HS-27A (cell line): ENCODE data around the gene GPER1.

ENCODE experiments used
- DNase-seq: peaks from one replicate; pipeline ENCODE4 v3.0.0-alpha.2; 2012; ENCODE audit warnings: low read depth, missing footprints

The GPER1 gene

GRCh38 chr7:1090686-1091643 is 3.1 kb downstream of the GPER1 start:
- no peak for DNase-seq

- no peak for DNase-seq
These were observed 3.7 kb downstream of the GPER1 start for GRCh38 chr7:1091644-1092027.

- no peak for DNase-seq
These were observed 4.3 kb downstream of the GPER1 start for GRCh38 chr7:1092161-1092632.

GRCh38 chr7:1092806-1093501 is 5.0 kb downstream of the GPER1 start:
- DNase-seq = no peak

GRCh38 chr7:1093502-1093843 is 5.6 kb downstream of the GPER1 start:
- DNase-seq = no peak

DNA sequence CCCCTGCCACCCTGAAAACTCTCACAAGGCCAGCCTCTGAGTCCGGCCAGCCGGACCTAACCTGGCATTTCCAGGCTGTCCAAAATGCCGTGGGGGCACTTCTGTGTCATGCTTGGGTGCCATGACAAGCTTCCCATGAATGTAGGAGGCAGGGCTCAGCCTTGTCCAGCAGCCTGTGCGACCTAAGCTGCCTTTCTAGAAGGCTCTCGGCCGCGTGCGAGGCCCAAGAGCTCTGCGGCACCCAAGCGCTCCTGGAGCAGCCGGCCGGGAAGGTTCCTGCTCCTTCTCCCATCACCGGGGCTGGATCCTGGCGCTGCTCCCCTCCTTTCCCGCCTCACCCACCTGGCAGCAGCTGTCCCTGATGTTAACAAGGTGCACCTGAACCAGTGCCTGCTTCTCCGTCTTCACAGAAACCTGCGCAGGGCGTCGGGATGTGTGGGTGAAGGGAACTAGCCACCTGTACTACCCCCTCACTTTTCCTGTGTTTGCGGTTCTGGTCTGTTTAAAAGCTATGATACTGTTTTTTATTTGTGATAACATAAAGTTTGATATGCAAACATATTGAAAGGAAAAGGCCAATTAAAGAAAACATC is 6.1 kb downstream of the GPER1 start:
- no peak for DNase-seq

DNA sequence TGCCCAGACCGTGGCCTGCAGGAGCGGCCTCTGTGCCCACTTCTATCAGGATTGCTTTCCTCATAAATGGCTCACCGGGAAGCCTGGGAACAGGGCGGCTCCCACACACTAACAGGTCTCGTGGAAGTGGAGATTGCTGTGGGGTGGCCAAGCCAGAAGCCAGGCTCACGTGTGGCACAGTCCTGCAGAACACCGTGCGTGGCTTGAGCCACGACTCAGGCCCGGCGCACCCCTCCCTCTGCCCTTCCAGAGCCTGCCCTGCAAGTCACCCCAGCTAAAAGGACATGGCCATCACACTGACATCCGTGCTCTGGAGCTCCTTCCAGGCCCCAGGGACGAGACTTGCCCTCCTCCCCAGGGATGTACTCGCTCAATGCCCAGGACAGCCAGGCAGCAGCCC is 7.0 kb downstream of the GPER1 start:
- DNase-seq = no peak

GRCh38 chr7:1095621-1096155 is 7.8 kb downstream of the GPER1 start:
- no peak for DNase-seq

- no peak for DNase-seq
These were observed 8.5 kb downstream of the GPER1 start for GRCh38 chr7:1096156-1097119.

GRCh38 chr7:1097120-1097504 is 9.2 kb downstream of the GPER1 start:
- DNase-seq = no peak

GRCh38 chr7:1098243-1099153 is 10.6 kb downstream of the GPER1 start:
- DNase-seq = no peak

- no peak for DNase-seq
These were observed 11.2 kb downstream of the GPER1 start for GRCh38 chr7:1099154-1099542.

DNA sequence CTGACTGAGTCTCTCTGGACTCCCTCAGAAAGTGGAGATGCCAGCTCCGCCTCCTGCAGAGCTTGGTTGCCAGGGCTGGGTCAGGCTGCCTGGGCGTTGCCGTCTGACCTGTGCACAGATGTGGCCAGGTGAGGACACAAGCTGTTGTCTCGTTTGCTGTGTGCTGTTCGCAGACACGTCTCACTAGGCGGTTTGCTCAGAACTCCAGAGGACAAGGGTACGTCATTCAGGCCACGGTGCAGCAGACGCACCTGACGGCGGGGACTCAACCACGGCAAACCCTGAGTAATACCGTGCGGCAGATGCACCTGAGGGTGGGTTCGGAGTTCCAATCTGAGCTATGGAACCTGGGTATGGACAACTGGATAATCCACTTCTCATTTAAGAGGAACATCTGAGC is 11.7 kb downstream of the GPER1 start:
- no peak for DNase-seq

- DNase-seq = no peak
These were observed 12.5 kb downstream of the GPER1 start for GRCh38 chr7:1100386-1100785.

DNA sequence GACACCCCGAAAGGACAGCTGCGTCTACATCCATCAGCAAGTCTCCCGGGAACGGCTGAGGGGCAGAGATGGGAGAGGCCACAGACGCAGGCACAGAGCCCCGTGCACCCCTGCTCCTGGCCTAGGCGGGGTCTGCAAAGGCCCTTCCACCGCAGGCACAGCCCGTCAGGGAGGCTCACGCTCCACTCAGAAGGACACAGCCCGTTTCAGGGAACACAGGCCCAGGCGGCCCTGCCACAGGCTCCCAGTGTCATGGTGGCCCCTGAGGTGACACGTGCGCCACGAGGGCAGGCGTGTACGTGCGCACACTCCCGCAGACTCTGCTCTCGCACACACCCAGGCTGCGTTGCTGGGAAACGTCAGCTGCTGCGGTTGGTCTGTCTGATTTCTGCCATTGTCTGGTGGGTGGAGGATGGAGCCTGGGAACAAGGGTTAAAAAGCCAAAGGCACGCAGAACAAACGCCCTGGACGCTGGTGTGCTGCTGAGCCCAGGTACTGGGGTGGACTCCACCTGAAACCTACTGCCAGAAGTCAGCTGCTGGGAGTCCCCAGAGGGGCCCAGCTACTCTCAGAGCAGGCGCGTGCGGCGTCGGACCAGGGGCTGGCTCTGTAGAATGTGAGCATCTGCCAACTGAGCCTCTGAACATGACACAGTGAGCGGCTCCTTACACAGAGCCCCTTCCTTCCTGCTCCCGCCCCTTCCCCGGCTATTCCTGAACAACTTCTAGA is 13.1 kb downstream of the GPER1 start:
- DNase-seq = no peak

DNA sequence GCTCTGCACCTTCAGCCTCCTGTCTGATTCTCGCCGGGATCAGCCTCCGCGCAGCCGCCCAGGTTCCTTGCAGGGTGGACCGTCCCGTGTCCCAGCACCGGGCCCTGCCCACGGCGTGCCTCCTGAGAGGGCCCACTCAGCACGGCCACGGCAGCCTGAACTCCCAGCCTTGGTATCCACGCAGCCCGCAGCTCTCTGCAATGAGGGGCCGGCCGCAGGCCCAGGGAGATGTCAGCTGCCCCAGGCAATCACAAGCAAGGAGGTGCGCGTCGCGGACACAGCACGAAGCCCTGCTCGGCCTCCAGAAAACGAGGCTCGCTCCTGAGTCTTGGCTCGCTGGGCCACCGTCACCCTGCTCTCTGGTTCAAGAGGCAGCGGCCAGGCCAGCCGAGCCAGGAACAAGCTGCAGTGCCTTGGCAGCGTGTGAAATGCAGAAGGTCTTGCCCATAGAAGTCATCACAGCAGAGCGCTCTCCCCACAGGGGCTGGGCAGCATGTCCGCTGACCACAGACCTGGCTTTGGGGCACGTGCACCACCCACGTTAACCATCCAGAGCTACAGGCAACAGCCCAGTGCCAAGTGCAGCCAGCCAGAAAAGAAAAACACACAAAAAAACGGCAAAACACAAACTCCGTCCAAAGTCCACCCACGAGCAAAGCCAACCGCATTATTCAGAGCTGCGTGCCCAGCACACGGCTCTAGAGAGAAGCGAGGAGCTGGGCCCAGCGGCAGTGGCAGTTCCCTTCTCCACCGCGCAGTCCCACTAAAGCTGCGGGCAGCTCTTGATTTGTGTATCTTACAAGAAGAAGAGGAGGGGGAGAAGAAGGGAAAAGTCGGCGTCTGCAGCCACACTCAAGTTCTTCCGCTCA is 13.9 kb downstream of the GPER1 start:
- DNase-seq = no peak

GRCh38 chr7:1103009-1103788 is 15.3 kb downstream of the GPER1 start:
- no peak for DNase-seq
